WTC11 (cell line): ENCODE results near the gene C17orf75. TPM values are rescaled to one million over a fixed set of nuclear protein-coding genes. Genes with fewer than 3 reads are reported as not detected.

Source experiments
- ATAC-seq: fragments of 200-7000 bp; cut with Tn5 transposase; 2 replicates; pipeline ENCODE4 v1.10.0; 2021; ENCODE audit warnings: mild to moderate bottlenecking, moderate library complexity
- Bru-seq: library from RNA; stranded (reverse); fragments of 400-500 nt; gene quantifications from one replicate; lab custom pipeline; 2021; lab: Mats Ljungman, UMichigan
- CTCF ChIA-PET: fragments of 300-600 bp; sonication (Branson Sonifier 250); formaldehyde crosslinking; loops from one replicate; lab custom pipeline; 2021; ENCODE audit warnings: antibody characterized with exemption; lab: Charles Lee
- POLR2A ChIA-PET: fragments of 350-600 bp; sonication (Branson Sonifier 250); formaldehyde crosslinking; loops from one replicate; lab custom pipeline; 2021; ENCODE audit warnings: antibody characterized with exemption; lab: Charles Lee
- DNase-seq: peaks from one replicate; pipeline ENCODE4 v3.0.0; 2021; ENCODE audit warnings: low spot score
- H3K27ac Mint-ChIP-seq: 2 replicates; pipeline ENCODE4 v1.8.0; 2021; ENCODE audit warnings: mixed read lengths
- H3K27me3 Mint-ChIP-seq: 2 replicates; pipeline ENCODE4 v1.8.0; 2021; ENCODE audit warnings: low read depth, mild to moderate bottlenecking, moderate library complexity, mixed read lengths
- H3K36me3 Mint-ChIP-seq: 2 replicates; pipeline ENCODE4 v1.8.0; 2021; ENCODE audit warnings: mixed read lengths
- H3K4me1 Mint-ChIP-seq: 2 replicates; pipeline ENCODE4 v1.8.0; 2022; ENCODE audit warnings: mixed read lengths
- H3K4me3 Mint-ChIP-seq: 2 replicates; pipeline ENCODE4 v1.8.0; 2021; ENCODE audit warnings: mild to moderate bottlenecking, moderate library complexity, mixed read lengths
- H3K9me3 Mint-ChIP-seq: 2 replicates; pipeline ENCODE4 v1.8.0; 2021; ENCODE audit warnings: mixed read lengths
- AR ChIP-seq: fragments of 250-450 bp; sonication (Bioruptor Pico); IDR thresholded peaks from 2 replicates; pipeline ENCODE4 v1.9.0; 2021; ENCODE audit warnings: mild to moderate bottlenecking
- ARID4B ChIP-seq: sonication (generic); formaldehyde crosslinking; IDR thresholded peaks from 2 replicates; pipeline ENCODE4 v1.8.0; 2023; ENCODE audit warnings: missing genetic modification reagents, mild to moderate bottlenecking, borderline replicate concordance
- CREM ChIP-seq: sonication (generic); formaldehyde crosslinking; IDR thresholded peaks from 2 replicates; pipeline ENCODE4 v1.8.1; 2022; ENCODE audit warnings: mild to moderate bottlenecking, missing genetic modification reagents, moderate library complexity
- ETV6 ChIP-seq: sonication (generic); formaldehyde crosslinking; IDR thresholded peaks from 2 replicates; pipeline ENCODE4 v1.8.1; 2022; ENCODE audit warnings: mild to moderate bottlenecking, missing genetic modification reagents
- FOXP1 ChIP-seq: sonication (generic); formaldehyde crosslinking; IDR thresholded peaks from 2 replicates; pipeline ENCODE4 v1.8.0; 2022; ENCODE audit warnings: missing genetic modification reagents, mild to moderate bottlenecking, moderate library complexity, borderline replicate concordance
- GABPB1 ChIP-seq: sonication (generic); formaldehyde crosslinking; IDR thresholded peaks from 2 replicates; pipeline ENCODE4 v1.8.1; 2023; ENCODE audit warnings: mild to moderate bottlenecking, missing genetic modification reagents
- GRHL2 ChIP-seq: fragments of 250-450 bp; sonication (Bioruptor Pico); IDR thresholded peaks from 2 replicates; pipeline ENCODE4 v1.8.0; 2022; ENCODE audit warnings: mild to moderate bottlenecking, moderate library complexity; ENCODE audit not compliant: insufficient replicate concordance, severe bottlenecking
- HMGXB4 ChIP-seq: sonication (generic); formaldehyde crosslinking; IDR thresholded peaks from 2 replicates; pipeline ENCODE4 v1.8.1; 2023; ENCODE audit warnings: mild to moderate bottlenecking, moderate library complexity, missing genetic modification reagents
- IRF1 ChIP-seq: sonication (generic); formaldehyde crosslinking; IDR thresholded peaks from 2 replicates; pipeline ENCODE4 v1.8.0; 2023; ENCODE audit warnings: missing genetic modification reagents
- NFYB ChIP-seq: sonication (generic); formaldehyde crosslinking; conservative IDR thresholded peaks from 2 replicates; pipeline ENCODE4 v1.8.0; 2022; ENCODE audit warnings: low read depth, missing genetic modification reagents
- PRRX2 ChIP-seq: fragments of 250-450 bp; sonication (Bioruptor Pico); IDR thresholded peaks from 2 replicates; pipeline ENCODE4 v1.8.0; 2021; ENCODE audit warnings: mild to moderate bottlenecking
- TEAD1 ChIP-seq: sonication (generic); formaldehyde crosslinking; IDR thresholded peaks from 2 replicates; pipeline ENCODE4 v1.8.0; 2022; ENCODE audit warnings: mild to moderate bottlenecking, missing genetic modification reagents
- TP53 ChIP-seq: sonication (generic); formaldehyde crosslinking; IDR thresholded peaks from 2 replicates; pipeline ENCODE4 v1.8.1; 2023; ENCODE audit warnings: mild to moderate bottlenecking, missing genetic modification reagents
- USF1 ChIP-seq: sonication (generic); formaldehyde crosslinking; IDR thresholded peaks from 2 replicates; pipeline ENCODE4 v1.8.0; 2022; ENCODE audit warnings: mild to moderate bottlenecking, missing genetic modification reagents
- USF2 ChIP-seq: sonication (generic); formaldehyde crosslinking; IDR thresholded peaks from 2 replicates; pipeline ENCODE4 v1.8.1; 2023; ENCODE audit warnings: mild to moderate bottlenecking, missing genetic modification reagents, moderate library complexity
- ZBTB21 ChIP-seq: sonication (generic); formaldehyde crosslinking; IDR thresholded peaks from 2 replicates; pipeline ENCODE4 v1.8.1; 2023; ENCODE audit warnings: mild to moderate bottlenecking, missing genetic modification reagents, borderline replicate concordance
- ZNF121 ChIP-seq: sonication (generic); formaldehyde crosslinking; IDR thresholded peaks from 2 replicates; pipeline ENCODE4 v1.8.0; 2023; ENCODE audit warnings: missing genetic modification reagents
- ZNF232 ChIP-seq: sonication (generic); formaldehyde crosslinking; IDR thresholded peaks from 2 replicates; pipeline ENCODE4 v1.8.0; 2022; ENCODE audit warnings: mild to moderate bottlenecking, missing genetic modification reagents
- ZNF416 ChIP-seq: fragments of 250-450 bp; sonication (Bioruptor Pico); IDR thresholded peaks from 2 replicates; pipeline ENCODE4 v1.9.0; 2021; ENCODE audit warnings: mild to moderate bottlenecking, inconsistent platforms
- ZNF423 ChIP-seq: fragments of 250-450 bp; sonication (Bioruptor Pico); IDR thresholded peaks from 2 replicates; pipeline ENCODE4 v2.1.2; 2022; ENCODE audit warnings: mild to moderate bottlenecking, moderate library complexity
- ZNF512 ChIP-seq: sonication (generic); formaldehyde crosslinking; IDR thresholded peaks from 2 replicates; pipeline ENCODE4 v1.8.1; 2022; ENCODE audit warnings: missing genetic modification reagents, borderline replicate concordance
- long read RNA-seq, 3 experiments: library from RNA in 1 of 3; library from capped mRNA in 1 of 3; library from polyadenylated mRNA in 1 of 3; unstranded in 2 of 3; stranded (forward) in 1 of 3; transcript quantifications; one replicate each; pipeline ENCODE4 v2.0.0, GENCODE V29; 2021
- total RNA-seq: library from RNA; stranded (reverse); gene quantifications from 3 replicates; pipeline ENCODE4 v1.2.3, GENCODE V29; 2021

C17orf75 gene
- total RNA-seq (35.5 to 49.4 TPM (median 35.5 TPM) in 3 replicates), Bru-seq, nascent RNA (percentile 77 among the genes with signal in this experiment)
- long read RNA-seq, experiment 1, transcript C17orf75-202 (10 exons, 1,642 nt) = major isoform, 102 of 143 reads
- long read RNA-seq, experiment 1, partial matches to known transcripts = 8 of 143 reads
- long read RNA-seq, experiment 1, other reads (novel, unspliced or antisense) = 33 of 143 reads
- long read RNA-seq, experiment 2, transcript C17orf75-202 (10 exons, 1,642 nt) = major isoform, 14 of 45 reads
- long read RNA-seq, experiment 2, partial matches to known transcripts = 5 of 45 reads
- long read RNA-seq, experiment 2, other reads (novel, unspliced or antisense) = 26 of 45 reads
- long read RNA-seq, experiment 3, full-length matches to known transcripts = 138 of 178 reads
- long read RNA-seq, experiment 3, partial matches to known transcripts = 1 of 178 reads
- long read RNA-seq, experiment 3, other reads (novel, unspliced or antisense) = 39 of 178 reads

- Mint-ChIP-seq H3K4me3 (peak within 1 kb of the TSS; percentile 96), H3K36me3 (peaks cover 17% of the 10 kb centered on the region), H3K27me3 (no peaks in the 10 kb centered on the region), H3K4me1 (peaks cover 15% of the 10 kb centered on the region), H3K9me3 (no peaks in the 10 kb centered on the region), H3K27ac (peak within 1 kb of the TSS; percentile 89)
- ChIA-PET POLR2A (no interaction called here), CTCF (interaction anchor here (1.3 kb wide), 1 partner anchor 89 kb away, joined by 4 read pairs; no protein-coding TSS in a partner anchor)
- peak; percentile 88 for DNase-seq
- ATAC-seq = peak; percentile 93
- TF ChIP-seq GRHL2 (CRISPR knock-in tag) = no peak
- TF ChIP-seq IRF1 (CRISPR knock-in tag) = no peak
- 0 out of 2 replicates have a peak, but pooled peaks have one; percentile 55 for TF ChIP-seq TEAD1
- no peak for TF ChIP-seq AR (CRISPR knock-in tag)
- TF ChIP-seq ETV6 (CRISPR knock-in tag) = 0 out of 2 replicates have a peak, but pooled peaks have one; percentile 73
- TF ChIP-seq ZNF121 (CRISPR knock-in tag) = 0 out of 2 replicates have a peak, but pooled peaks have one; percentile 31
- TF ChIP-seq PRRX2 (CRISPR knock-in tag) = 0 out of 2 replicates have a peak, but pooled peaks have one; percentile 15
- TF ChIP-seq NFYB (CRISPR knock-in tag) = 0 out of 2 replicates have a peak, but pooled peaks have one; percentile 15
- peak; percentile 78; the same call in 1 of the 2 replicates for TF ChIP-seq CREM
- peak; percentile 84 for TF ChIP-seq GABPB1 (CRISPR knock-in tag)
- peak; percentile 21; the same call in 1 of the 2 replicates for TF ChIP-seq USF1 (CRISPR knock-in tag)
- TF ChIP-seq ZBTB21 = peak; percentile 64; the same call in 1 of the 2 replicates
- TF ChIP-seq TP53 = peak; percentile 89; the same call in 1 of the 2 replicates
- peak; percentile 47; the same call in 1 of the 2 replicates for TF ChIP-seq ARID4B (CRISPR knock-in tag)
- TF ChIP-seq FOXP1 (CRISPR knock-in tag) = peak; percentile 79
- peak; percentile 21; the same call in 1 of the 2 replicates for TF ChIP-seq ZNF232 (CRISPR knock-in tag)
- no peak for TF ChIP-seq ZNF423
- peak; percentile 58 for TF ChIP-seq USF2 (CRISPR knock-in tag)
- TF ChIP-seq ZNF416 = peak; percentile 64; the same call in 1 of the 2 replicates
- peak; percentile 62 for TF ChIP-seq HMGXB4 (CRISPR knock-in tag)
- 0 out of 2 replicates have a peak, but pooled peaks have one; percentile 47 for TF ChIP-seq ZNF512
These were observed at the start of gene C17orf75 for GRCh38 chr17:32341857-32342602. Gene C17orf75, minus strand, starts transcription at chr17:32342173. Its CDS starts 34 bp downstream, at chr17:32342139.
